HG03066 (cell line): ENCODE measurements around the gene KDM5A.
"Not testable (repeated sequence)": the region's sequence is repeated elsewhere in the genome, so short reads cannot be mapped to it uniquely, and the experiment has no call there.

Experiments used
- ATAC-seq: cut with Tn5 transposase; IDR thresholded peaks from one replicate; pipeline ENCODE4 v1.9.1; 2021; ENCODE audit warnings: low read depth; ENCODE audit not compliant: unreplicated experiment

KDM5A gene

DNA sequence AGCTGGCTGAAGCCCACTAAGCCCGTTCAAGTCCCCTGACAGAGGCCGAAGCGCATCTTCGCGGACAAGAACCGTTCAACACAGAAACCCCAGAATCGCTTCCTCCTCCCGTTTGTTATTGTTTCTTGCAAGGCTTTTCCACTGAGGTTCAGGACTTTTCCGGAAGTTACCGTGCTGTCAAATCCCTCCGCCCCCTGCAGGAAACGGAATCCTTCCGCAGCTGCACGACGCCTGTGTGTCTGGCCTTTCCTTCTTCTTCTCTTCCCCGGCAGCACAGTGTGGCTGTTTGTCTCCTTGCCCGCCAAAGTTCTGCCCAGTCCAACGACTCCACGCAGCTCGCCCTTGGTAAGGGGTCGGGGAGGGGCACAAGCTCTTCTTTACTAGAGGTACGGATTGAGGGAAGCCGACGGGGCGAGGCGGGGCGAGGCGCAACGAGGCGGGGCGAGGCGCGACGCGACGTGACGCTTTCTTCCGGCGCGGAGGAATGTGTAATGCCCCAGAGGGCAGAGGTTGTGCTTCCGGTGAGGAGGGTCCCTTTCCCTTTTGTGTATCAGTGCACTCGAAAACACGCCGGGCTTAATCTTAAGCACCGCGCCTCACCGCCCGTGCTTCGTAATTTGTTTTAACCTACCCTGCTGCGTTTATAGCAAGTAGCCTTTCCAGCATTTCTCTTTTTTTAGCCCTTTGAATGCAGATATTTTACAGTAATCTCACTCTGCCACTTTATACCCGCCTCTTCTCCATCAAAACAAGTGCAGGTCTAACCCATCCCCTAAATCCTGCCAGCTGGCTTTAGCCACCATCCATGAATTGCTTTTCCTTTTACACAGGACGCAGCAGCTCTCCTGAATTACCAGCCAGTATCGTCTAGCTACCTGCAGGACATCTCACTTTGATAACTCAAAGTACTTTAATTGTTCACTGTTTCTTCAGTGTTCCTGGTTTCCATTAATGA lies at the start of gene KDM5A:
TSS of gene KDM5A (minus strand) at position 179 of the 955 bp plus-strand sequence. CDS start 229 bp downstream, outside the sequence.
- ATAC-seq, result peak; percentile 88

DNA sequence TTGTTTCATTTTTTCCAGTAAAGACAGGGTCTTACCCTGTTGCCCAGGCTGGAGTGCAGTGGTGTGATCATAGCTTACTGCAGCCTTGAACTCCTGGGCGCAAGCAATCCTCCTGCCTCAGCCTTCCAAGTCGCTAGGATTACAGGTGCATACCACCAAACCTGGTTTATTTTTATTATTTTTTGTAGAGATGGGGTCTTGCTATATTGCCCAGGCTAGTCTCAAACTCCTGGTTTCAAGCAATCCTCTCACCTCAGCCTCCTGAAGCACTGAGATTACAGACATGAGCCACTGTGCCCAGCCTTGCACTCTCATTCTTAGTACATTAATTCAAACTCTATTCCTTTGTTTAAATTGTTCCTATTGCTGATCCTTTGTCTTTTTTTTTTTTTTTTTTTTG lies 46.6 kb upstream of the KDM5A start:
- not testable (repeated sequence) for ATAC-seq

DNA sequence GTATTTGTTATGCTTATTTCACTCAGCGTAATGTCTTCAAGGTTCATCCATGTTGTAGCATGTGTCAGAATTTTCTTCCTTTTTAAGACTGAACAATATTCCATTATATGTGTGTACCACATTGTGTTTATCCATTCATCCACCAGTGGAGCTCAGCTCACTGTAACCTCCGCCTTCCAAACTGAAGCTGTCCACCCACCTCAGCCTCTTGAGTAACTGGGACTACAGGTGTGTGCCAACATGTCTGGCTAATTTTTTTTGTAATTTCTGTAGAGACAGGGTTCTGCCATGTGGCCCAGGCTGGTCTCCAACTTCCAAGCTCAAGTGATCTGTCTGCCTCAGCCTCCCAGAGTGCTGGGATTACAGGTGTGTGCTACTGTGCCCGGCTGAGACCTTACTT lies 33.4 kb upstream of the KDM5A start:
- no peak for ATAC-seq

DNA sequence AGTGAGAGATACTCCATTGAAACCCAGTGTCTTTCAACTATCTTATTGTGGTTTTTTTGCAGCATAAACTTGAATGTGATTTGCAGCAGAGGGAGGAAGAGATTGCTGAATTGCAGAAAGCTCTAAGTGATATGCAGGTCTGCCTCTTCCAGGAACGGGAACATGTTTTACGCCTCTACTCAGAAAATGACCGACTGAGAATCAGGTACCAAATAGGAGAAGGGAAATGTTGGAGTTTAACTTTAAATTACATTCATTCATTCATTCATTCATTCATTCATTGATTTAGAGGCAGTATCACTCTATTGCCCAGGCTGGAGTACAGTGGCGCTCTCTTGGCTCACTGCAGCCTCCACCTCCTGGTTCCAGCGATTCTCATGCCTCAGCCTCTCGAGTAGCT lies 29.3 kb upstream of the KDM5A start:
- ATAC-seq, result no peak

DNA sequence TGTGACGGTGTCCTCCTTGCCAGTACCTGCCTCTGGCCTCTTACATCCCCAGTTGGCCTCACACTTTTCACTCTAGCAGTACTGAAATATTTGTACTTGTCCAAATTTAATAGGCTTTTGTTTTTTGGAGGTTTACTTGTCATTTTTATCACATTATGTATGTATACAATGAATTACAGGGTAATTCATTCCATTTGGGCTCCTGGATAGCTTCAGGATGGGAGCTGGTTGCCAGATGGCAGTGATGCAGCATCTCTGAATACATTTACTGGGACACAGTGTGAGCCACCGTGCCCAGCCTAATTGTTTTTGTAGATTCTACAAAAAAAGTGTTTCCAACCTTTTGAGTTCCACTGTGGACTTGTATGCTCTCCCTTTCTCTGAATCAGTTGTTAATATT lies 25.7 kb upstream of the KDM5A start:
- no peak for ATAC-seq

DNA sequence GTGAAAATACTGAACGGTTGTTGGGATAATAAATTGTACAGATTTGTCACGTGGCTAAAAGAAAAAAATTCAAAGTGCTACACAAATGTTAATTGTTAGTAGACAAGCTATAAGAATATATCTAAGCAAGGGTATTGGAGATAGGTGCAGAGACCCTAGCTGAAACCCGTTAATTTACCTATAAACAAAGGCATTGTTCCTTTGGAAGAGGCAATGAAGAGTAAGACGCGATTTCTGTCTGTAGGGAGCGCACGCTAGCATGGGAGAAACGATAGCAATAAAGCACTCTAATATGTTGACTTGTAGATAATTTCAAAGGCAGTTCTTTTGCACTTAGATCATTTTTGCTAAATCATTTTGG lies 12.9 kb upstream of the KDM5A start:
- no peak for ATAC-seq

GRCh38 chr12:401235-402028 lies 12.3 kb upstream of the KDM5A start, which contains the start of gene CCDC77:
CCDC77 (plus strand) TSS chr12:401644; CDS start chr12:409384, 7,740 bp downstream.
- ATAC-seq, result peak; percentile 97

- ATAC-seq, result peak; percentile 11
These were observed 11.7 kb upstream of the KDM5A start for GRCh38 chr12:400828-401227.

DNA sequence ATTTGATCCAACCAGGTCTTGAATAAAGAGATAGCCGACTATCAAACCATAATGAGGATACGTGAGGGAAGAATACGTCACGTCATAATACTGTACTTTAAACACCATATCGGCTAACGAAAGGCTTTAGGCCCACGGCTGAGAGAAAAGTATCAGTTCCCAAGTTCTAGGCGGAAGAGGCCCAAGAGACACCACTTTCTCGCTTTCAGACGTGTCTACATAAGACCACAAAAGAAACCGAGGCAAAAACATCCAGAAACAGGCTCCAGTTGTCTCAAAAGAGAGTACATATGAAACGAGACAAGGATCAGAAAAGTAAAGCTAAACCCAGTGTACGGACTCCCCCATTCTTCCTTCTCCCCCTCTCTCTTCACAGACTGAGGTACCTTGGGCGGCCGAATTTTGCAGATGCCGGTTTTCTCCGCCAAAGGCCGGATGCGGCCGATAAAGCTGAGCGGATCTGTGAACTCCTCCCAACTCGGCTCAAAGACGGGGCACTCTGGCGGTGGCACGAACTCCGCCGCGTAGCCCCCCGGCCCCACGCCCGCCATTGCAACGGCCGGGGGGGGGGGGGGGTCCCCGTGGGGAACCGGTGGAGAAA lies 479 bp downstream of the KDM5A start:
- peak; percentile 31 for ATAC-seq

DNA sequence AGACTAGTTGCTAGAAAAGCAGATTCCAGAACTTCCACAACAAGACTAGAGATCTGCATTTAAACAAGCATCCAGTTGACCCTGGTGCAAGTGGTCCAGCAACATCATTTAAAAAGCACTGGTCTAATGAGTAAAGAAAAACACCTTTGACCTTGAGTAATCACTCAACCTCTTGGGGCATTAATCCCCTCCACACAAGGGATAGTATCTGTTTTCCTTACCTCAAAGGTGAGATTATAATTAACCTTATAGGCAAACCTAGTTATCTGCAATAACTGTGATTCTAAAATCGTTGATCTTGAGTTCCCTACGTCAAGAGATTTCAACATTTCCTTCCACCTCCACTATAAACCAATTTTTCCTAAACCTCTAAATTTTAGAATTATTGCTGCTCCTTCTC lies 1.1 kb downstream of the KDM5A start:
- no peak for ATAC-seq

DNA sequence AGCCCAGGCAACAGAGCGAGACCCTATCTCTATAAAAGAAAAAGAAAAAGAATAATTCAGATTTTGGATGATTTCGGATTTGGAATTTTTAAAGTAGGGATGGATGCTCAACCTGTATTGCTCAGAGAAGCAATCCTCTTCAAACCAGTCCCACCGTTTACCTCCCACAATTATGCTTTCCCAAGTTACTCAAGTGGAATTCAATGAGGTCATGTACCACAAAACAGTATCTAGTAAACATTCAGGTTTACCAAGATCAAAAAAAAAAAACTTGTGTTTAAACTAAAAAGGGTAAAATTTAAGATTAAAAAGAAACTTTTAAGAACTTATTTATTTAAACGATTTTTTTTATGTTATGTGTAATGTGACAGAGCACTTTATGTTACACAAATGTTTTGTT lies 2.5 kb downstream of the KDM5A start:
- ATAC-seq, result no peak

DNA sequence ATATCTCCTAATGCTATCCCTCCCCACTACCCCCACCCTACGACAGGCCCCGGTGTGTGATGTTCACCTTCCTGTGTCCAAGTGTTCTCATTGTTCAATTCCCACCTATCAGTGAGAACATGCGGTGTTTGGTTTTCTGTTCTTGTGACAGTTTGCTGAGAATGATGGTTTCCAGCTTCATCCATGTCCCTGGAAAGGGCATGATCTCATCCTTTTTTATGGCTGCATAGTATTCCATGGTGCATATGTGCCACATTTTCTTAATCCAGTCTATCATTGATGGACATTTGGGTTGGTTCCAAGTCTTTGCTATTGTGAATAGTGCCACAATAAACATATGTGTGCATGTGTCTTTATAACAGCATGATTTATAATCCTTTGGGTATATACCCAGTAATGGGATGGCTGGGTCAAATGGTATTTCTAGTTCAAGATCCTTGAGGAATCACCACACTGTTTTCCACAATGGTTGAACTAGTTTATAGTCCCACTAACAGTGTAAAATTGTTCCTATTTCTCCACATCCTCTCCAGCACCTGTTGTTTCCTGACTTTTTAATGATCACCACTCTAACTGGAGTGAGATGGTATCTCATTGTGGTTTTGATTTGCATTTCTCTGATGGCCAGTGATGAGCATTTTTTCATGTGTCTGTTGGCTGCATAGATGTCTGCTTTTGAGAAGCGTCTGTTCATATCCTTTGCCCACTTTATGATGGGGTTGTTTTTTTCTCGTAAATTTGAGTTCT lies 18.2 kb downstream of the KDM5A start:
- ATAC-seq, result not testable (repeated sequence)

- ATAC-seq, result no peak
These were observed 21.1 kb downstream of the KDM5A start for GRCh38 chr12:367972-368371.

DNA sequence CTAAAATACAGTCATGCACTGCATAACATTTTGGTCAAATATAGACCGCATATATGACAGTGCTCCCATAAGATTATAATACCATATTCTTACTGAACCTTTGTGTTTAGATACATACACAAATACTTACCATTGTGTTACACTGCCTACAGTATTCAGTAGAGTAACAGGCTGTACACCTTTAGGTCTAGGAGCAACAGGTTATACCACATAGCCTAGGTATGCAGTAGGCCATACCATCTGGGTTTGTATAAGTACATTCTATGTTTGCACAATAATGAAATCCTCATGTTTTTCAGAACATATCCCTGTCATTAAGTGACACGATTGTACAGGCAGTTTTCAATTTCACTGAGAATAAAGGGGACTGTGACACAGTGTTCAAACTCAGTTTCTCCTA lies 22.3 kb downstream of the KDM5A start:
- ATAC-seq, result no peak

DNA sequence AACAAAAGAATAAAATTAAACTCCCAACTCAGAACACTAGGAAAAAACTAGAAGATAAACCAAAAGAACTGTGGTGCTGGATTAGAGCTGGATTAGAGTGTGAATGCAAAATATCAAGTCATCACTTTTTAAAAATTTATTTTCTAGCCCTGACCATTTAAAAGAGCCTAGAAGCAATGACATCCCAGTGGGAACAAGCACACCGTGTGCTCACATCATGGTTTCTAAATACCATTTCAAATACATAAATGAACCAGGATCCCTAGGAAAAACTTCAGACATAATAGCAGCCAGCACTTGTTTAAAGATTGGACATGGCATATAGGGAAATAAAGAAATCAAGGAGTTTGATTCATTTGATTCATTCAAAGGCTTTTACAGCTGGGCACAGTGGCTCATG lies 30.0 kb downstream of the KDM5A start:
- ATAC-seq, result no peak

DNA sequence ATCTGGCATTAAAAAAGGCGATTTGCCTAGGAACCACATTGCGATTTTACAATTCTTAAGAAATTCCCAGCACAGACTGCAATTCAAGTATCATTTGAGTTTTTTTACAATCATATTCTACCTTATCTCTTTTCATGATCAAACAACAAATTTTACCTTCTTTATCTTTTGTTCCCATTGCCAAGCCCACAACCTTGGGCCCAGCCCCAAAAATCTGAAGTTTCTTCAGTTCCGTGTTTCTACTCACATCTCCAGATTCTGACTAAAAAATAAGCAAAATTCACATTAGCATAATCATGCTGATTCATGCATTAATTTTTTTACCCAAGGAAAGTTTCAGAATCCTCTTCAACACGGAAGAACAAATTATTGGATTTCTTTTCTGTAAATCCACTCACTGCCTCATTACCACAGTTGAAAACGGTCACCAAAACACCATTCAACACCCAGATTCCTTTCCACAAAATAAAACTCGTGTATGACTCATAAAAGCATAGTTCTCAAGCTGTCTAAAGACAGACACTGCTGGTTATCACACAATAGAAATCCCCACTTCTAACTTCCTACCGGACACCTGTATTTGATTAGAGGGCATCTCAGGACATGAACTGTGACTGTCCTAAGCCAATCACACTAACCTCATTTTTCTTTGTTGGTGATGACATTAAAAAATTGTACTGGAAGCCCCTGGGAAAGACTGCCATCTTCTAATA lies 32.7 kb downstream of the KDM5A start:
- ATAC-seq, result no peak

- ATAC-seq, result not testable (repeated sequence)
These were observed 37.9 kb downstream of the KDM5A start for GRCh38 chr12:351197-351596.

GRCh38 chr12:349625-350024 lies 39.5 kb downstream of the KDM5A start:
- ATAC-seq, result not testable (repeated sequence)

DNA sequence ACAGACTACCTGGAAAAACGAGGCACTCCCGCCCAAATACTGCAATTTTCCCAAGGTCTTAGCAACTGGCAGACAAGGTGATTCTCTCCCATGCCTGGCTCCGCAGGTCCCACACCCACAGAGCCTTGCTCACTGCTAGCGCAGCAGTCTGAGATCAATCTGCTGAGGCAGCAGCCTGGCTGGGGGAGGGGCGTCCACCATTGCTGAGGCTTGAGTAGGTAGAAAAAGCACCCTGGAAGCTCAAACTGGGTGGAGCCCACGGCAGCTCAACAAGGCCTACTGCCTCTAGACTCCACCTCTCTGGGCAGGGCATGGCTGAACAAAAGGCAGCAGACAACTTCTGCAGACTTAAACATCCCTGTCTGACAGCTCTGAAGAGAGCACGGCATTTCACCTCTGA lies 46.1 kb downstream of the KDM5A start:
- not testable (repeated sequence) for ATAC-seq

GRCh38 chr12:337039-337438 lies 52.1 kb downstream of the KDM5A start:
- no peak for ATAC-seq
